ENCODE measurements around the gene RCCD1.

DNA sequence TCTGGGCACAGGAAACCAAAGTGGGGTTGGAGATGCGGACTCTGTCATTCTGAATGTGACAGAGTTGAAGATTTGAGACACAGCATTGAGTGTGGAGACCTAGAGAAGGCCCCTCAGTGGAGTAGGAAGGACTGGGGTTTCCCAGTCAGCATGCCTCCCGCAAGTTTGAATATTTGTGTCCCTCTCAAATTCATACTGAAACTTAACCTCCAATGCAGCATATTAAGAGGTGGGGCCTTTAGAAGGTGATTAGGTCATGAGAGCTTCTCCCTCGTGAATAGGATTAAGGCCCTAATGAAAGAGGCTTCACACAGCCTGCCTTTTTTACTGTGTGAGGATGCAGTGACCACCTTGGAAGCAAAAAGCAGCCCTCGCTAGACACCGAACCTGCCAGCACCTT lies 30.3 kb upstream of the RCCD1 start:
- TF ChIP-seq, protein P1, sequence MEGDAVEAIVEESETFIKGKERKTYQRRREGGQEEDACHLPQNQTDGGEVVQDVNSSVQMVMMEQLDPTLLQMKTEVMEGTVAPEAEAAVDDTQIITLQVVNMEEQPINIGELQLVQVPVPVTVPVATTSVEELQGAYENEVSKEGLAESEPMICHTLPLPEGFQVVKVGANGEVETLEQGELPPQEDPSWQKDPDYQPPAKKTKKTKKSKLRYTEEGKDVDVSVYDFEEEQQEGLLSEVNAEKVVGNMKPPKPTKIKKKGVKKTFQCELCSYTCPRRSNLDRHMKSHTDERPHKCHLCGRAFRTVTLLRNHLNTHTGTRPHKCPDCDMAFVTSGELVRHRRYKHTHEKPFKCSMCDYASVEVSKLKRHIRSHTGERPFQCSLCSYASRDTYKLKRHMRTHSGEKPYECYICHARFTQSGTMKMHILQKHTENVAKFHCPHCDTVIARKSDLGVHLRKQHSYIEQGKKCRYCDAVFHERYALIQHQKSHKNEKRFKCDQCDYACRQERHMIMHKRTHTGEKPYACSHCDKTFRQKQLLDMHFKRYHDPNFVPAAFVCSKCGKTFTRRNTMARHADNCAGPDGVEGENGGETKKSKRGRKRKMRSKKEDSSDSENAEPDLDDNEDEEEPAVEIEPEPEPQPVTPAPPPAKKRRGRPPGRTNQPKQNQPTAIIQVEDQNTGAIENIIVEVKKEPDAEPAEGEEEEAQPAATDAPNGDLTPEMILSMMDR (IDR thresholded peaks at IDR 0.05), result no peak
- TF ChIP-seq EZH2 (IDR thresholded peaks at IDR 0.05; ENCODE audit: borderline replicate concordance, insufficient read depth, low read depth, low read length, poor library complexity, severe bottlenecking), result no peak
